Measurements from ENCODE around the gene CABP4.
A peak's percentile ranks its signal among the peaks of the same experiment; 100 is the strongest.

Gene CABP4

GRCh38 chr11:67419325-67420049 lies 35.7 kb upstream of the CABP4 start:
- in situ Hi-C loops (cut with HindIII; ENCODE audit: low sequenced_read_pairs), result no loop called here
- DNase-seq (ENCODE audit: low read depth), result no peak
- no peak overlapping the region for H3K4me3 ChIP-seq (ENCODE audit: low read depth, low read length)
- TF ChIP-seq, protein P1, sequence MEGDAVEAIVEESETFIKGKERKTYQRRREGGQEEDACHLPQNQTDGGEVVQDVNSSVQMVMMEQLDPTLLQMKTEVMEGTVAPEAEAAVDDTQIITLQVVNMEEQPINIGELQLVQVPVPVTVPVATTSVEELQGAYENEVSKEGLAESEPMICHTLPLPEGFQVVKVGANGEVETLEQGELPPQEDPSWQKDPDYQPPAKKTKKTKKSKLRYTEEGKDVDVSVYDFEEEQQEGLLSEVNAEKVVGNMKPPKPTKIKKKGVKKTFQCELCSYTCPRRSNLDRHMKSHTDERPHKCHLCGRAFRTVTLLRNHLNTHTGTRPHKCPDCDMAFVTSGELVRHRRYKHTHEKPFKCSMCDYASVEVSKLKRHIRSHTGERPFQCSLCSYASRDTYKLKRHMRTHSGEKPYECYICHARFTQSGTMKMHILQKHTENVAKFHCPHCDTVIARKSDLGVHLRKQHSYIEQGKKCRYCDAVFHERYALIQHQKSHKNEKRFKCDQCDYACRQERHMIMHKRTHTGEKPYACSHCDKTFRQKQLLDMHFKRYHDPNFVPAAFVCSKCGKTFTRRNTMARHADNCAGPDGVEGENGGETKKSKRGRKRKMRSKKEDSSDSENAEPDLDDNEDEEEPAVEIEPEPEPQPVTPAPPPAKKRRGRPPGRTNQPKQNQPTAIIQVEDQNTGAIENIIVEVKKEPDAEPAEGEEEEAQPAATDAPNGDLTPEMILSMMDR (IDR thresholded peaks at IDR 0.05; ENCODE audit: low read depth, low read length, missing control alignments), result no peak

GRCh38 chr11:67420147-67420645 lies 35.0 kb upstream of the CABP4 start:
- TF ChIP-seq, protein P1 (IDR thresholded peaks at IDR 0.05; ENCODE audit: low read depth, low read length, missing control alignments), result no peak
- in situ Hi-C loops (cut with HindIII; ENCODE audit: low sequenced_read_pairs), result no loop called here
- H3K4me3 ChIP-seq (ENCODE audit: low read depth, low read length), result peak overlapping the region; percentile 24
- DNase-seq (ENCODE audit: low read depth), result no peak

- DNase-seq (ENCODE audit: low read depth), result peak; percentile 66
- H3K4me3 ChIP-seq (ENCODE audit: low read depth, low read length), result peak overlapping the region; percentile 24
- in situ Hi-C loops (cut with HindIII; ENCODE audit: low sequenced_read_pairs), result no loop called here
- TF ChIP-seq, protein P1 (IDR thresholded peaks at IDR 0.05; ENCODE audit: low read depth, low read length, missing control alignments), result no peak
These were observed 34.3 kb upstream of the CABP4 start for GRCh38 chr11:67420646-67421429.

- DNase-seq (ENCODE audit: low read depth), result no peak
- peak overlapping the region; percentile 24 for H3K4me3 ChIP-seq (ENCODE audit: low read depth, low read length)
- in situ Hi-C loops (cut with HindIII; ENCODE audit: low sequenced_read_pairs), result no loop called here
- TF ChIP-seq, protein P1 (IDR thresholded peaks at IDR 0.05; ENCODE audit: low read depth, low read length, missing control alignments), result no peak
These were observed 33.6 kb upstream of the CABP4 start for GRCh38 chr11:67421430-67422031.

DNA sequence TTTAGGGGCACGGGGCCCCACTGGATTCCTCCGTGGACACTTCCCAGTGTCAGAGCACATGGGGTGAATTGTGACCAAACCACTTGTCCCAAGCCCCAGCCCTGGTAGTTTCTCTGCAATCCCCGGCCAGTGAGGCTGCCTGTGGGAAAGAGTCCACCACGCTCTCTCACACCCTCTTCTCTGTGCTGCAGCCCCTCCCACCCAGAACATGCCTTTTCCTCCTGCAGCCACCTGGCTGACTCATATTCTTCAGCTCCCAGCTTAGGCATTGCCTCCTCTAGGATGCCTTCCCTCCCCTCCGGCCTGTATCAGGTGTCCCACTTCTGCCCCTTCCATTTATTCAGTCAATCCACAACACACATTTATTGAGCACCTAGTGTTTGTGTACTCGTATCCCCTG lies 32.3 kb upstream of the CABP4 start:
- no peak for DNase-seq (ENCODE audit: low read depth)
- no peak overlapping the region for H3K4me3 ChIP-seq (ENCODE audit: low read depth, low read length)
- TF ChIP-seq, protein P1 (IDR thresholded peaks at IDR 0.05; ENCODE audit: low read depth, low read length, missing control alignments), result no peak
- in situ Hi-C loops (cut with HindIII; ENCODE audit: low sequenced_read_pairs), result no loop called here

- DNase-seq (ENCODE audit: low read depth), result no peak
- TF ChIP-seq, protein P1 (IDR thresholded peaks at IDR 0.05; ENCODE audit: low read depth, low read length, missing control alignments), result no peak
- H3K4me3 ChIP-seq (ENCODE audit: low read depth, low read length), result no peak overlapping the region
- in situ Hi-C loops (cut with HindIII; ENCODE audit: low sequenced_read_pairs), result no loop called here
These were observed 31.7 kb upstream of the CABP4 start for GRCh38 chr11:67423466-67423865.

Data from astrocyte of the cerebellum (primary cell).